PFSK-1 (cell line): ENCODE results near the gene CAD.

Experiments used
- FOXP2 ChIP-seq: optimal IDR thresholded peaks from 2 replicates; pipeline ENCODE3; 2011; ENCODE audit warnings: borderline replicate concordance, control low read depth, inconsistent platforms; ENCODE audit not compliant: insufficient read depth; ENCODE audit errors: extremely low read length, extremely low read depth
- POLR2AphosphoS5 ChIP-seq: IDR thresholded peaks from 2 replicates; pipeline ENCODE4 v1.6.1; 2012; ENCODE audit warnings: low read depth, mild to moderate bottlenecking, control low read depth, low read length, moderate library complexity
- REST ChIP-seq, 2 experiments: IDR thresholded peaks; 2 replicates each; pipeline versions ENCODE4 v1.6.1 to v1.8.0; 2011 to 2012; ENCODE audit warnings: low read depth in 2 of 2, low read length in 2 of 2, control low read depth in 1 of 2, inconsistent platforms in 1 of 2, mild to moderate bottlenecking in 1 of 2, moderate library complexity in 1 of 2; ENCODE audit not compliant: insufficient read depth in 1 of 2
- SIN3A ChIP-seq: IDR thresholded peaks from 2 replicates; pipeline ENCODE4 v1.6.1; 2012; ENCODE audit warnings: mild to moderate bottlenecking, low read length, moderate library complexity, borderline replicate concordance; ENCODE audit not compliant: insufficient read depth
- TAF1 ChIP-seq: IDR thresholded peaks from 2 replicates; pipeline ENCODE4 v1.6.1; 2012; ENCODE audit warnings: low read length, control low read depth, borderline replicate concordance; ENCODE audit not compliant: insufficient read depth

The CAD gene

DNA sequence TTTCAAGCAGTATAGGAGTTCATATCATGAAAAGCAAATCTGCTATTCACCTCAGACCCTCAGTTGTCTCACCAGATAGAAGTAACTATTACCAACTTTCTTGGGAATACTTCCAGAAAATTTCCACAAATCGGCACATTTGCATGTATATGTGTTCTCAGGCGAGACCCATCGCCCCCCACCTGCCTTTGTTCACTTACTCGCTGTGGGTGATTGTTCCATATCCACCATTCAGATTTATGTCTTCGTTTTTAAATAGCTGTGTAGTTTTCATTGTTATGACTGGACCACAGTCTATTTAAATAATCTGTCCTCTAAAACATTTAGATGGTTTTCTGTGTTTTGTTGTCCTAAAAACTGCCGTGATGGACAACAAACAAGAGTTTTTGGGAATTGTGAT, 68.3 kb downstream of the CAD start:
- no peak for TF ChIP-seq FOXP2
- no peak for TF ChIP-seq POLR2AphosphoS5
- no peak for TF ChIP-seq SIN3A
- no peak for TF ChIP-seq REST (IDR thresholded peaks at IDR 0.05; ENCODE audit: insufficient read depth in 1 of 2, low read depth in 2 of 2, low read length in 2 of 2)
- no peak for TF ChIP-seq TAF1

GRCh38 chr2:27288610-27289009, 71.4 kb downstream of the CAD start:
- TF ChIP-seq REST (IDR thresholded peaks at IDR 0.05; ENCODE audit: insufficient read depth in 1 of 2, low read depth in 2 of 2, low read length in 2 of 2) (no peak), SIN3A (no peak), POLR2AphosphoS5 (no peak), FOXP2 (no peak), TAF1 (no peak)

GRCh38 chr2:27290549-27290948, 73.4 kb downstream of the CAD start:
- TF ChIP-seq TAF1 (no peak), FOXP2 (no peak), POLR2AphosphoS5 (no peak), REST (IDR thresholded peaks at IDR 0.05; ENCODE audit: insufficient read depth in 1 of 2, low read depth in 2 of 2, low read length in 2 of 2) (no peak), SIN3A (no peak)

DNA sequence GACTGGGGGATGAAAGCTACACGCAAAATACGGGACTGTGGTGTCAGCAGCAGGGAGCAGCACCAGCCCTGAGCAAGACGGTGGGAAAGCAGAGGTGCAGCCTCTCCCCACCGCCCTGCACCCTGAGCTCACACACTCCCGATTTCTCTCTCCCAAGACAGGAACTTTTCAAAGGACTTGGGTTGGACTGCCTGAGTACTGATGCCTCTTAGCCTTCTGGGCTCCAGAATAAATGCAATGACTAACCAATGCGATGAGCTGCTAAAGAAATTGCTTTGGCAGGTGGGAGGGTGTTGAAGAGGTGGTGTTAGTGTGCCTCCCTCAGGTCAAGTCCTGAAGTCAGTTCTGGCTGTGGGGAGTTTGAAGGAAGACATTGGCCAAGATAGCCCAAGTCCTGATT, 74.7 kb downstream of the CAD start:
- no peak for TF ChIP-seq TAF1
- TF ChIP-seq POLR2AphosphoS5, result no peak
- no peak for TF ChIP-seq REST (IDR thresholded peaks at IDR 0.05; ENCODE audit: insufficient read depth in 1 of 2, low read depth in 2 of 2, low read length in 2 of 2)
- TF ChIP-seq SIN3A, result no peak
- TF ChIP-seq FOXP2, result no peak
